ENCODE measurements around the gene POLD1.
"Not testable (repeated sequence)": the region's sequence is repeated elsewhere in the genome, so short reads cannot be mapped to it uniquely, and the experiment has no call there.

Gene POLD1

DNA sequence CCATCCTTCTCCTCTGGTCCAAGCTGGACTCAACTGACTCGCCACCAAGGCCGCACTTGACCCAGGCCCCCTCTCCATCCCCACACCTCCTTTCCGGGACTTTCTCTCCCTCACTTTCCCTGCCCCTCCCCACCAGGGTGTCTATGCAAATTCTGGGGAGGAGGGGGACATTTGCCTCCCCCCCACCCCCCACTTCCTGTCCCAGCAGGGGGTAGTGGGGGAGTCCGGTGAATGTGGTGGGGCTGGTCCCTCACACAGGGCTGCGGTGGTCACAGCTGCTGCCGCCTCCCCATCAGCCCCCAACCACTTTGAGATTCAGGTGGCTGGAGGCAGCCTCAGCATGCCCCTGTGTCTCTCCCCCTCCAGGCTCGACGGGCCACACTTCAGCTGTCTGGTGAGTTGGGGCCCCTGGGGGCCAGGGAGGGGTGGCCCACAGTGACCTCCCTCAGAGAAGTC lies 35.5 kb downstream of the POLD1 start:
- no peak for DNase-seq

DNA sequence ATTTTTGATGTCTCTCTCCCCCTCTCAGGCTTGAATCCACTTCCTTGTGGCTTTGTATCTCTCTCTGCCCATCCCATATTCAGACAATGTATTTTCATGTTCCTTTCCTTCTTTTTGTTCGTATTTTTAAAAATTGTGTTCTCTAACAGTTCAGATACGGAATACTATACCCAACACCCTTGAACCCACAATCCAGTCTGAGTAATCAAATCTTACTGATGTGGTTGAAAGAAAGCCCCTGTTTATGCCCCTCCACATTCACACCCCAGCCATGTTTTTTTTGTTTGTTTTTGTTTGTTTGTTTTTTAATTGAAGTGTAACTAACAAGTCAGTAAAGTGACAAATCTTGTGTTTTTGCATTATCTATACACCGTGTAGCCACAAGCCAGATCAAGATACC lies 36.0 kb downstream of the POLD1 start:
- DNase-seq = no peak

DNA sequence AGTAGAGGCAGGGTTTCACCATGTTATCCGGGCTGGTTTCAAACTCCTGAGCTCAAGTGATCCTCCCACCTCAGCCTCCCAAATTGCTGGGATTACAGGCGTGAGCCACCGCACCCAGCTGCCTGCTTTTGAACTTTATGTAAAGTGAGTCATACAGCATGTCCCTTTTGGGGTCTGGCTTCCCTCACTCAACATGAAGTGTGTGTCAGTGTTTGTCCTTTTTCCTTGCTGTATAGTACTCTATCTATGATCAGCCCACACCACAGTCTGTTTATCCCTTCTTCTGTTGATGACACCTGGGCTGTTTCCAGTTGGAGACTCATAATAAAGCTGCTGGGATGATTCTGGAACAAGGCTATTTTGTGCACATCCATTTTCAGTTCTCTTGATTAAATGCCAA lies 36.7 kb downstream of the POLD1 start:
- DNase-seq = no peak

DNA sequence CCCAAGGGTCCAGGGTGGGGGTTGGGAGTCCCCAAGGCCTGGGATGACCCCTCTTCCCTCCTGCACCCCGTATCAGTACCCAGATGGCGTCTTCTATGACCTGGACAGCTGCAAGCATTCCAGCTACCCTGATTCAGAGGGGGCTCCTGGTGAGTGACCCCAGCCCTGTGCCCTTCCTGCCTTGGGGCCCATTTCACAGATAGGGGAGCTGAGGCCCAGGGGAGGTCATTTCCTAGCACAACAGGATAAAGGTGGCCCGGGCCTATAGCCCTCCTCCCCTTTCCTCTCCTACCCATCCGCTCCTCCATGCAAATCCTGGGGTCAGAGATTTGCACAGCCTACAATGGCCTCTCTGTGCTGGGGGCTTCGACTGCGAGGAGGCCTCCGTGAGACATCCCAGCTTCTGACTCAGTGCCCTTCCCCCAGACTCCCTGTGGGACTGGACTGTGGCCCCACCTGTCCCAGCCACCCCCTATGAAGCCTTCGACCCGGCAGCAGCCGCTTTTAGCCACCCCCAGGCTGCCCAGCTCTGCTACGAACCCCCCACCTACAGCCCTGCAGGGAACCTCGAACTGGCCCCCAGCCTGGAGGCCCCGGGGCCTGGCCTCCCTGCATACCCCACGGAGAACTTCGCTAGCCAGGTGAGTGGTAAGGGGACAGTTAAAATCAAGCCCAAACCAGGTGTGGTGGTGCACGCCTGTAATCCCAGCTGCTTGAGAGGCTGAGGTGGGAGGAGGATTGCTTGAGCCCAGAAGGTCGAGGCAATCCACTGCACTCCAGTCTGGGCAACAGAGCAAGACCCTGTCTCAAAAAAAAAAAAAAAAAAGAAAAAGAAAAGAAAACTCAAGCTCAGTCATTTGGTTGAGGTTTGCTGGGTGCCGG lies 38.5 kb downstream of the POLD1 start:
- no peak for DNase-seq

DNA sequence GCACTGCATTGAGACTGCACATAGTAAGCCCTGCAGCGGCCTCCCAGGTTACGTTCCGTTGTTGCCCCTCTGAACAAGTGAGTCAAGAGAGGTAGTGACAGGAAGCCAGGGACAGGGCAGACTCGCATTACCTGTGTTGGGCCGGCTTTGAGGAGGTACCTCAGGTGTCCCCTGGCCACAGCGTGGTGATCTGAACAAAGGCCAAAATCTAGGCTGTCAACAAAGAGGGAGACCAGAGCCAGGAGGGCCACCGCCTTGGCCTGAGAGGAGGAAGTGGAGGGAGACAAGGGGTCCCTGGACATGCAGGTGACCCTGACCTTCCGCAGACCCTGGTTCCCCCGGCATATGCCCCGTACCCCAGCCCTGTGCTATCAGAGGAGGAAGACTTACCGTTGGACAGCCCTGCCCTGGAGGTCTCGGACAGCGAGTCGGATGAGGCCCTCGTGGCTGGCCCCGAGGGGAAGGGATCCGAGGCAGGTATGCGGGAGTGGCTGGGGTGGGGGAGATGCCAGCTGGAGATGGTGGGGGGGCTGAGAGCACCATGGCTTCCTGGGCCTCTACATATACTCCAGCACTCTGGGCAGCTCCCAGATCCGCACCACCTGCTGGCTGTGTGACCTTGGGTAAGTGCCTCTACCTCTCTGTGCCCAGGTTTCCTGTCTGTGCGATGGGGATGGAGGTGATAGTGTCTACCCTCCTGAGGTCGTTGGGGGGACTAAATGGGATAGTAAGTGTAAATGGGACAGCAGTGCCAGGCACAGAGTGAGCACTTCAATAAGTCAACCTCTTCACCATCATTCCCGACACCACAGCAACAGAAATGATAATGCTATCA lies 39.3 kb downstream of the POLD1 start:
- no peak for DNase-seq

DNA sequence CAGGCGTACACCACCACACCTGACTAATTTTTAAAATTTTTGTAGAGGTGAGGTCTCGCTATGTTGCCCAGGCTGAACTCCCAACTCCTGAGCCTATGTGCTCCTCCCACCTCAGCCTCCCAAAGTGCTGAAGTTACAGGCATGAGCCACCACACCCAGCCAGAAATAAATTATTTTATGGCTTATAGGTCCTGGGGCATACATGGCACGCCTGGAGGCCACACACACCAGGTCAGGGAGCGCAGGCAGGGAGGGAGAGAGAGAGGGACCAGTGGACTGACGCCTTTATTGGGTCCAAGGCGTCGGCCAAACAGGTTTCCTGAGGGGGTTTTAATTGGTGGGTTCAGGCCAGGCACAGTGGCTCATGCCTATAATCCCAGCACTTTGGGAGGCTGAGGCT lies 41.4 kb downstream of the POLD1 start:
- DNase-seq = no peak

DNA sequence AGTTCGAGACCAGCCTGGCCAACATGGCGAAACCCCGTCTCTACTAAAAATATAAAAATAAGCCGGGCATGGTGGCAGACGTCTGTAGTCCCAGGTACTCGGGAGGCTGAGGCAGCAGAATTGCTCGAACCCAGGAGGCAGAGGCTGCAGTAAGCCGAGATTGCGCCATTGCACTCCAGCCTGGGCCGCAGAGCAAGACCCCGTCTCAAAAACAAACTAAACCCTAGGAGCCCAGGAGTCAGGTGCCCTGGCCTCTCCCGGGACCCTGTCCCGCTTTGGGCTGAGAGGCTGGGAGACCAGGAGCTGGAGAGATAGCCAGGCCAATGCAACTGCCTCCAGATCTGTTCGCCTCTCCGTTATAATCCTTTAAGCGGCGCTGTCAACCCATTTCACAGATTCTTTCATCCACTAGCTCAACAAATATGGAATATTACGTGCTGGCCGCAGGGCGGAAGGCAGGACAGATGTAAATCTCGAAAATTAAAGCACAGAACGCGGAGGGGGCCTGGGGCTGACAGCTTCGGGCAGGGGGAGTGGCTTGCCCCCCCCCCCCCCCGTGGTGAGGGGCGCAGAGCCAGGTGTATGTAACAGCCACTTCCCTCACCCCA lies 43.3 kb downstream of the POLD1 start:
- DNase-seq = no peak

DNA sequence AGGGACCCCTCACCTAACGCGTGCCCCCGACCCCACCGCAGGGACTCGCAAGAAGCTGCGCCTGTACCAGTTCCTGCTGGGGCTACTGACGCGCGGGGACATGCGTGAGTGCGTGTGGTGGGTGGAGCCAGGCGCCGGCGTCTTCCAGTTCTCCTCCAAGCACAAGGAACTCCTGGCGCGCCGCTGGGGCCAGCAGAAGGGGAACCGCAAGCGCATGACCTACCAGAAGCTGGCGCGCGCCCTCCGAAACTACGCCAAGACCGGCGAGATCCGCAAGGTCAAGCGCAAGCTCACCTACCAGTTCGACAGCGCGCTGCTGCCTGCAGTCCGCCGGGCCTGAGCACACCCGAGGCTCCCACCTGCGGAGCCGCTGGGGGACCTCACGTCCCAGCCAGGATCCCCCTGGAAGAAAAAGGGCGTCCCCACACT lies 43.9 kb downstream of the POLD1 start:
- DNase-seq = no peak

DNA sequence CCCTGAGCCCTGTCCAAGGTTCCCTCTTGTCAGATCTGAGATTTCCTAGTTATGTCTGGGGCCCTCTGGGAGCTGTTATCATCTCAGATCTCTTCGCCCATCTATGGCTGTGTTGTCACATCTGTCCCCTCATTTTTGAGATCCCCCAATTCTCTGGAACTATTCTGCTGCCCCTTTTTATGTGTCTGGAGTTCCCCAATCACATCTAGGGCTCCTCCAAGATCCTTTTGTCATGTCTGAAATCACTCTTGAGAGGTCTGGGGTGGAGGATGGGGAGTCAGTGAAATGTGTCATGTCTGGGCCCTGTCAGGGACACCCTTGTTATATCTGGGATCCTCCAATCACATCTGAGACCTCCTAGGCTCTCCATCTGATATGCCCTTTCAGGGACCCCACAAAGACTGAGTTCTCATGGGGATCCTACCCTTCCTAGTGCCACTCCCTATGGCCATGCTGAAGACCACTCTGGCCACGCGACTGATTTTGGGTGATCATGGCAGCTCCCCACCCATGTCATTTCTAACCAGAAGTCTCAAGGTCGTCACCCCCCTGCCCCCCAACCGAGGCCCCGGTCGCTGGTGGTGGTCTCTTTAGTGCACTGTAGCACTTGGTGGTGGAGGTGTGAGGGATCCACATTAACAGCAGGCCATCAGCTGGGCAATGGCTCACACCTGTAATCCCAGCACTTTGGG lies 44.8 kb downstream of the POLD1 start:
- DNase-seq = no peak

DNA sequence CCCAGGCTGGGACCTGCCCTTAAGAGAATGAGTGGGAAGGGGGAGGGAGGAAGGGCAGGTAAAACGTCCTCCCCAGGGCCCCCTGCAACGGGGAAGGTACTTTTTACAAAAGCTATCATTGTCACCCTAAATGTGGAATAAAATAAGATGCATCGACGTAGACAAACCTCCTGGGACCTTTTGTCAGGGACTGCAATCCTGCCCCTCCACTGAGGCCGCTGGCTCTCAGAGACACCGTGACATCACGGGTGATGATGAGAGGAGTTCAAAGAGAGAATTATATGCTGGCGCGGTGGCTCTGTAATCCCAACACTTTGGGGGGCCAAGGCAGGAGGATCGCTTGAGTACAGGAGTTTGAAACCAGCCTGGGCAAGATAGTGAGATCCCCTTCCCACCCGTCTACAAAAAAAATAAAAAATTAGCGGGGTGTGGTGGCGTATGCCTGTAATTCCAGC lies 46.8 kb downstream of the POLD1 start:
- no peak for DNase-seq

DNA sequence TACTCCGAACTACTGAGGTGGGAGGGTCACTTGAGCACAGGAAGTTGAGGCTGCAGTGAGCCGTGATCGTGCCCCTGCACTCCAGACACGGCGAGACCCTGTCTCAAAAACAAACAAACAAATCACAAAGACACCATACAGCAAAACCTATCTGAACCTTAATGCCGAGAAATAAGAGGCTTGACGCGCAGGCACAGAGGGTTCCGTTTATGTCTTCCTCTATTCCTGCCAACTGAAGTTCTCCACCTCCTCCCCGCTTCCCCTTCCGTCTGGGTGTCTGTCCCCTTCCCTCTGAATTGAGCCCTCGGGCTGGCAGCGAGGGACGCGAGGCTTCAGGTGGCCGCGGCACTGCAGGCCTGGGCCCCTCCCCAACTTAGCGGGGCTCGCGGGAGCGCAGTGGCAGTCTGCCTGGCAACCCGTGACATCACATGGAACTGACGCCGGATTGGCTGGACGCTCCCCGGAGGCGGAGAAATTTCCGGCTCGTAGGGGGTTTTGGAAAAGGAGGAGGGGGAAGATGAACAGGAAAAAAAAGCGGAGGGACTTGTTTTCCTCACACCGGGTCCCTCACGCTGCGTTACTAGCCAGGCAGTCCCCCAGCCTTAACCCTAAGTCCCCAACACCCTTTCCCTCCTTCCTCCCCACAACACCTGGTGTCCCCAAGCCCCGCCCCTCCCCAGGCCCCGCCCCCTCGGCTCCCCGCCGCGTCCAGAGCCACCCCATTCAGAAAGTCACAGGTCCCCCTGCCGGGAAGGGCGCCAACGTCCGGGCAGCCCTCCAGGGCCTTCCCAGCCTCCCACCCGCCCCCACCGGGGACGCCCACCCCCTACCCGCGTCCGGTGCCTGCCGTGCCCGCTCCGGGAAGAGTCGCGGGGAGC lies 47.4 kb downstream of the POLD1 start:
- peak; percentile 84 for DNase-seq

DNA sequence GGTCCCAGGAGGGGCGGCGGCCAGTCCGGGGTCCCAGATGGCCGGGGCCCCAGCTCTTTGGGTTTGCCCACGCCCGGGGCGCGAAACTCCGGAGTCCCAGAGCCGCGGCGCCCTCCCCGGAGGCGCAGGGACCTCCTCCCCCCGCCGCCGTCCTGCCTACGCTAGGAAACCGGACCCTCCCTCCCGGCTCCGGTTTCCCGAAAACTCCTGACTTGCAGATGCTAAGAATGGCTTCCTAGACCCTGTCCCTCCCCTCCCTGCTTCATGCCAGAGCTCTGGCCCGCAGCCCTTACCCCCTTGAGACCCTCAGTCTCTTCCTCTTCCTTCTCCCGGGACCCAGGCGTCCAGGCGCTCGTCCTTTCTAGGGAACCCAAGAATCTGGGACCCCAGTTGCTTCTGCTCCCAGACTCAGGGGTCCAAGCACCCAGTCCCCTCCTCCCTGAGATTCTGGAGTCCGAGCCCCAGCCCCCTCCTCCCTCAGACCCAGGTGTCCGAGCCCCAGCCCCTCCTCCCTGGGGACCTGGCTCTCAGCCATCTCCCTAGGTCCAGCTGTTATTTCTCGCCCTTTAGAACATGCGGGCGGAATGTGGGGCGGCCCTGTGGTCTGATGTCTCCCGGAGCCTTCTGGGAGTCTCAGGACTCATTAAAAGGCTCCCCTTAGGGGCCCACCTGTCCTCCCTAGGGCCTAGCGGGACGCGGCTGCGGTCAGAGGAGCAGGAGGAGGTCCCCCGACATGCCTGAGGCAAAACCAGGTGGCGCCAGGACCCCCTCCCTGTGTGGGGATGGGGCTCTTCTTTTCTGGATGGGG lies 48.3 kb downstream of the POLD1 start, which contains the start of gene MYBPC2:
Gene MYBPC2, plus strand, starts transcription at position 672 of the 808 bp plus-strand sequence. Its CDS starts 62 bp downstream, at position 734.
- no peak for DNase-seq

DNA sequence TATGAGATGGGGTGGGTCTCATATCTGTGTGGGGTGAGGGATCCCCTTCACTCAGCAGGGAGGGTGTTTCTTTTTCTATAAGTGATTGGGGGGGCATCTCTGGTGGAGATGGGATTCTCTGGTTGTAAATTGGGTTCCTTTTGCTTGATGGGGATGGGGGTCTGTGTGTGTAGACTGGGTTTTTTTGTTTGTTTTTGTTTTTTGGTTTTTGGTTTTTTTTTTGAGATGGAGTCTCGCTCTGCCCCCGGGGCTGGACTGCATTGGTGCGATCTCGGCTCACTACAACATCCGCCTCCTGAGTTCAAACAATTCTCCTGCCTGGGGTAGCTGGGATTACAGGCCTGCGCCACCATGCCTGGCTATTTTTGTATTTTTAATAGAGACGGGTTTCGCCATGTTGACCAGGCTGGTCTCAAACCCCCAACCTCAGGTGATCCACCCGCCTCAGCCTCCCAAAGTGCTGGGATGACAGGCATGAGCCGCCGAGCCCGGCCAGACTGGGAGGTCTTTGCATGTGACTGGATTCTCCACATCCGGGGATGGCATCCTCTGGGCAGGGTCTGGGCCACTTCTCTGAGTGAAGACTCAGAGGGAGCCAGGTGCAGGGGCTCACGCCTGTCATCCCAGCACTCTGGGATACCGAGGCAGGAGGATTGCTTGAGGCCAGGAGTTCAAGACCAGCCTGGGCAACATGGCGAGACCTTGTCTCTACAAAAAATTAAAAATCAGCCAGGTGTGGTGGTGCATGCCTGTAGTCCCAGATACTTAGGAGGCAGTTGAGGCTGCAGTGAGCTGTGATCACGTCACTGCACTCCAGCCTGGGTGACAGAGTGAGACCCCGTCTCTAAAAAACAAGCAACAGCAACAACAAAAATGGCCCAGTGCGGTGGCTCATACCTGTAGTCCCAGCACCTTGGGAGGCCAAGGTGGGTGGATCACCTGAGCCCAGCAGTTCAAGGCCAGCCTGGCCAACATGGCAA lies 49.3 kb downstream of the POLD1 start:
- DNase-seq = no peak

DNA sequence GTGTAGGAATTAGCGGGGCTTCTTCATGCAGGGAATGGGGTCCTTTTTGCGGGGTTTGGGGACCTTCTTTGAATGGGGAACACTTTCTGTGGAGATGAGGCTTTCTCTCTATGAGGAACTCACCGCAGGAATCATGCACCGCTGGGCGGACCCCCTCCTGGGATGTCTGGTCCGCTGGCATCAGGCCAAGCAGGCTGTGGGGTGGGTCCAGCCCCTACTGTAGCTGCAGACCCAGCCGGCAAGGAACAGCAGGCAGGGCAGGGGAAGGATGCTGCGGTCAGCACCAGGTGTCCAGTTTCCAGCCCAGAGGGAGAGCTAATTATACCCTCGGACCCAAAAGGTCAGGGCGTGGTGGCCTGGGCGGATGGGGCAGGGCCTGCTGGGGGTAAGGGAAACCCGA lies 50.4 kb downstream of the POLD1 start:
- no peak for DNase-seq

DNA sequence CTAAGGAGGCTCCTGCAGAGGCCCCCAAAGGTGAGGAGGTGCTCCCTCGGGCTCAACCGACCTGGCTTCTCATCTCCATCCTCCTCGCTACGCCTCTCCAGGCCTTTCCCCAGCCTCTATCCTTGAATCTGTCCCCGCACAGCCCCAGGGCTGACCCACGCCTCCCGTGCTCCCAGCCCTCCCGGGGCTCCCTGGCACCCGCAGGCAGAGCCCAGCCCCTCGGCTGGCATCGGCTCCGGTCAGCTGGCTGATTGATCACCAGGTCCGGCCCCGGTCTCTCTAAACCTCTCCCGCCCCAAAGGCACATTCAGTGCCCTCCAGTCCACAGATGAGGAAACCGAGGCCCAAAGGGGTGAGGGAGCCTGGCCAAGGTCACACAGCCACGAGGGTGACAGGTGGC lies 51.1 kb downstream of the POLD1 start:
- no peak for DNase-seq

DNA sequence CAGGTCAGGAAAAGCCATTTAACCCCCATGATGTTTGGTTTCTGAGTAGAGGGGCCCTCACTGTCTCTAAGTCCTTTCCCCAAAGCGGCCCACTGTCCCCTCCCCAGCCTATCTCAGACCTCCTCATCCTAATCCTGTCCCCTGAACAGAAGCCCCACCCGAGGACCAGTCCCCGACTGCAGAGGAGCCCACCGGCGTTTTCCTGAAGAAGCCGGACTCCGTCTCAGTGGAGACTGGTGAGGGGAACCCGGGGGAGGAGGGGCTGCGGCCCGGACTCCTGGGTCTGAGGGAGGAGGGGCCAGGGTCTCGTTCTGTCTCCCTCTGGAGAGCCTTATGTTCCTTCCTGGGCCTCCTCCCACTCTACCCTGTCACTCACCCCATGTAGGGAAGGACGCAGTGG lies 51.5 kb downstream of the POLD1 start:
- DNase-seq = no peak

DNA sequence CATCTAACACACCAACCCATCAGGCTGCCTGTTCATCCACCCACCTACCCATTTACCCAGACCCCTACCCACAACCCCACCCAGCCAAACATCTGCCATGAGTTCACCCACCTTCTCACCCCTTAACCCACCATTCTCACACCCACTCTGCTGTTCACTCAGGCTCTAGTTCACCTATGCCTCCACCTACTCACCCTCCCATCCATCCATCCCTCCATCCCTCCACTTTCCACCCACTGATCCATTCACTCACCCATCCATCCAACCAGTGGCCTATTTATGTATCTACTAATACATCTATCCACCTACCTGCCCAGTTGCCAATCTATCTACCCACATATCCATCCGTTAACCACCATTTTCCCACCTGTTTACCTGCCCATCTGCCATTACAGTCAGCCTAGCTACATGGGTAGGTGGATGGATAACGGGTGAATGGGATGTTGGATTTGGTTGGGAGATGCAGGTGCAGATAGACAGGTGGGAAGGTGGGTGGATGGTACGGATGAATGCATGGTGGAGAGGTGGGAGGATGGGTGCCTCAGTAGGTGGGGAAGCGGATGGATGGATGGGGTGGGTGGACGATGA lies 53.8 kb downstream of the POLD1 start:
- no peak for DNase-seq

DNA sequence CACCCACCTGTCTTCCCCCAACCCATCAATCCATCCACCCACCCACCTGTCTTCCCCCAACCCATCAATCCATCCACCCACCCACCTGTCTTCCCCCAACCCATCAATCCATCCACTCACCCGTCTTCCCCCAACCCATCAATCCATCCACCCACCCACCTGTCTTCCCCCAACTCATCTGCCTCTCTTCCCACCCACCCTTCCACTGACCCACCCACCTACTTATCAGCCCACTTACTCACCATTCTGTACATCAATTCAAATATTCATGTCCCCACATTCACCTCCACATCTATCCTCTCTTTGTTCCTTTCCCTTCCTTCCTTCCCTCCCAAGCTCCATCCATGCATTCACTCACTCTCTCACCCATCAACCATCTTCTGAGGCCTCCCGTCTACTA lies 55.0 kb downstream of the POLD1 start:
- DNase-seq = not testable (repeated sequence)

DNA sequence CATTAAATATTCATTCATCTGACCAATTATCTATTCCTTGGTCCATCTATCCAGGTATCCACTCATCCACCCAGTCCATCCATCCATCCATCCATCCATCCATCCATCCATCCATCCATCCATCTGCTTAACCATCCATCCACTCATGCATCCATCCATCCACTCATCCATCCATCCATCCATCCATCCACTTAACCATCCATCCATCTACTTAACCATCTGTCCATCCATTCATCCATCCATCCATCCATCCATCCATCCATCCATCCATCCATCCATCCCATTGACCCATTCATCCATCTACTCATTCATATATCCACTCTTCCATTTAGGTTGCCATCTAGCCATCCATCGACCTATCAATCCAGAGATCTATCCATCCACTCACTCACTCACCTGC lies 59.9 kb downstream of the POLD1 start:
- DNase-seq = no peak
